Keratinocyte (primary cell): ENCODE results near the gene MSI2. TPM values are rescaled to one million over a fixed set of nuclear protein-coding genes. Genes with fewer than 3 reads are reported as not detected.

ENCODE experiments used
- DNase-seq: peaks from one replicate; pipeline ENCODE4 v3.0.0-alpha.2; 2011; ENCODE audit warnings: low read depth, missing footprints, low spot score
- FAIRE-seq: peaks from 2 replicates; lab custom pipeline; 2011; peaks lifted over from hg19 to GRCh38; lab: Jason Lieb, UNC
- H2AFZ ChIP-seq: 2 replicates; pipeline ENCODE4 v1.6.0; 2012; ENCODE audit warnings: low read length, control low read depth, inconsistent platforms; ENCODE audit not compliant: control insufficient read depth
- H3K27ac ChIP-seq: 2 replicates; pipeline ENCODE4 v1.5.1; 2011; ENCODE audit warnings: low read length; ENCODE audit not compliant: control insufficient read depth, insufficient read depth
- H3K27me3 ChIP-seq: 3 replicates; pipeline ENCODE4 v1.6.0; 2011; ENCODE audit warnings: low read length; ENCODE audit not compliant: control insufficient read depth, insufficient read depth; ENCODE audit errors: extremely low read depth
- H3K36me3 ChIP-seq, 2 experiments: 2 replicates in 1 of 2; 3 replicates in 1 of 2; pipeline ENCODE4 v1.5.1; 2011; ENCODE audit warnings: low read length in 2 of 2, mild to moderate bottlenecking in 1 of 2; ENCODE audit not compliant: control insufficient read depth in 2 of 2, insufficient read depth in 2 of 2; ENCODE audit errors: extremely low read depth in 1 of 2
- H3K4me1 ChIP-seq: 3 replicates; pipeline ENCODE4 v1.5.1; 2011; ENCODE audit warnings: low read length; ENCODE audit not compliant: control insufficient read depth, insufficient read depth; ENCODE audit errors: extremely low read depth
- H3K4me2 ChIP-seq: 3 replicates; pipeline ENCODE4 v1.6.0; 2011; ENCODE audit warnings: low read depth, low read length; ENCODE audit not compliant: control insufficient read depth, insufficient read depth; ENCODE audit errors: extremely low read depth
- H3K4me3 ChIP-seq, 3 experiments: fragments of 200-600 bp in 1 of 3; sonication (generic) in 1 of 3; 2 replicates in 2 of 3; 3 replicates in 1 of 3; pipeline ENCODE4 v1.5.1; 2011 to 2016; ENCODE audit warnings: low read length in 3 of 3, mild to moderate bottlenecking in 3 of 3, control low read depth in 2 of 3, inconsistent platforms in 1 of 3, low read depth in 1 of 3, mixed read lengths in 1 of 3, mixed run types in 1 of 3, moderate library complexity in 1 of 3; ENCODE audit not compliant: control insufficient read depth in 2 of 3, insufficient read depth in 2 of 3; ENCODE audit errors: extremely low read depth in 1 of 3
- H3K79me2 ChIP-seq: 2 replicates; pipeline ENCODE4 v1.6.0; 2012; ENCODE audit warnings: low read length; ENCODE audit not compliant: control insufficient read depth, insufficient read depth
- H3K9ac ChIP-seq: 3 replicates; pipeline ENCODE4 v1.6.0; 2011; ENCODE audit warnings: low read length; ENCODE audit not compliant: control insufficient read depth, insufficient read depth; ENCODE audit errors: extremely low read depth
- H3K9me1 ChIP-seq: 3 replicates; pipeline ENCODE4 v1.6.0; 2011; ENCODE audit warnings: low read length; ENCODE audit not compliant: control insufficient read depth, insufficient read depth; ENCODE audit errors: extremely low read depth
- H3K9me3 ChIP-seq: 2 replicates; pipeline ENCODE4 v1.5.1; 2012; ENCODE audit warnings: low read depth, low read length; ENCODE audit not compliant: control insufficient read depth
- H4K20me1 ChIP-seq: 3 replicates; pipeline ENCODE4 v1.6.0; 2011; ENCODE audit warnings: low read length; ENCODE audit not compliant: control insufficient read depth, insufficient read depth; ENCODE audit errors: extremely low read depth
- CTCF ChIP-seq, 3 experiments: IDR thresholded peaks in 1 of 3; conservative IDR thresholded peaks in 1 of 3; optimal IDR thresholded peaks in 1 of 3; 2 replicates in 2 of 3; 3 replicates in 1 of 3; pipeline versions ENCODE3 to v1.5.1; 2011; ENCODE audit warnings: low read length in 3 of 3, mild to moderate bottlenecking in 3 of 3, moderate library complexity in 2 of 3, control low read depth in 1 of 3, inconsistent platforms in 1 of 3; ENCODE audit not compliant: insufficient read depth in 2 of 3; ENCODE audit errors: extremely low read depth in 1 of 3
- EZH2 ChIP-seq: IDR thresholded peaks from one replicate; pipeline ENCODE4 v1.6.1; 2012; ENCODE audit warnings: inconsistent platforms, mild to moderate bottlenecking, low read length, moderate library complexity
- dilution Hi-C: fragments of 300-500 bp; cut with MboI; formaldehyde crosslinking; loops from one replicate; pipeline ENCODE4 v1.7.0; 2020; ENCODE audit warnings: low sequenced_read_pairs; ENCODE audit not compliant: extremely low pct_ligation_motif_present
- polyA plus RNA-seq, 5 experiments: library from polyadenylated mRNA; depleted of rRNA in 3 of 5; stranded (reverse) in 3 of 5; stranded (forward) in 1 of 5; unstranded in 1 of 5; fragments of >200 nt; gene quantifications; 1 replicate in 1 of 5; 2 replicates in 3 of 5; 3 replicates in 1 of 5; pipeline versions ENCODE4 v1.2.1 to v1.2.3, GENCODE V29; 2011 to 2012; ENCODE audit warnings: missing spikeins in 2 of 5, low read depth in 1 of 5, low replicate concordance in 1 of 5

MSI2 gene
- polyA plus RNA-seq, 1 donor (not counting 4 experiments of a cell fraction or from before 2014, with no cell fraction given), result 22.3 TPM

- Histone ChIP-seq H3K9me1 (no peaks in the 10 kb centered on the region), H3K79me2 (no peaks in the 10 kb centered on the region), H4K20me1 (no peaks in the 10 kb centered on the region), H3K27ac (no peak overlapping the region), H3K4me1 (peaks cover 17% of the 10 kb centered on the region), H3K9ac (no peak overlapping the region), H3K27me3 (no peaks in the 10 kb centered on the region), H3K4me2 (no peak overlapping the region), H2AFZ (no peak overlapping the region), H3K4me3 (no peak overlapping the region), H3K36me3 (no peaks in the 10 kb centered on the region), H3K9me3 (no peaks in the 10 kb centered on the region)
- no peak for FAIRE-seq
- dilution Hi-C loops, result no loop called here
- DNase-seq, result no peak
- TF ChIP-seq CTCF (optimal IDR thresholded peaks at IDR 0.05 in 1 of 3, IDR thresholded peaks at IDR 0.05 in 1 of 3, conservative IDR thresholded peaks at IDR 0.05 in 1 of 3; ENCODE audit: extremely low read depth in 1 of 3, insufficient read depth in 2 of 3, low read length in 3 of 3) (no peak), EZH2 (no peak)
Observed at GRCh38 chr17:57362797-57363556, 106.7 kb downstream of the MSI2 start.

GRCh38 chr17:57363580-57363979 is 107.3 kb downstream of the MSI2 start:
- Histone ChIP-seq H3K27ac (no peak overlapping the region), H3K4me1 (peaks cover 14% of the 10 kb centered on the region), H4K20me1 (no peaks in the 10 kb centered on the region), H3K27me3 (no peaks in the 10 kb centered on the region), H3K79me2 (no peaks in the 10 kb centered on the region), H2AFZ (no peak overlapping the region), H3K36me3 (no peaks in the 10 kb centered on the region), H3K9me1 (no peaks in the 10 kb centered on the region), H3K9me3 (no peaks in the 10 kb centered on the region), H3K4me3 (no peak overlapping the region), H3K9ac (no peak overlapping the region), H3K4me2 (no peak overlapping the region)
- no peak for FAIRE-seq
- TF ChIP-seq CTCF (optimal IDR thresholded peaks at IDR 0.05 in 1 of 3, IDR thresholded peaks at IDR 0.05 in 1 of 3, conservative IDR thresholded peaks at IDR 0.05 in 1 of 3; ENCODE audit: extremely low read depth in 1 of 3, insufficient read depth in 2 of 3, low read length in 3 of 3) (no peak), EZH2 (no peak)
- DNase-seq, result no peak
- dilution Hi-C loops, result no loop called here
